ENCODE measurements around the gene ADIPOR2.
"Not testable (repeated sequence)": the region's sequence is repeated elsewhere in the genome, so short reads cannot be mapped to it uniquely, and the experiment has no call there.

ADIPOR2 gene

DNA sequence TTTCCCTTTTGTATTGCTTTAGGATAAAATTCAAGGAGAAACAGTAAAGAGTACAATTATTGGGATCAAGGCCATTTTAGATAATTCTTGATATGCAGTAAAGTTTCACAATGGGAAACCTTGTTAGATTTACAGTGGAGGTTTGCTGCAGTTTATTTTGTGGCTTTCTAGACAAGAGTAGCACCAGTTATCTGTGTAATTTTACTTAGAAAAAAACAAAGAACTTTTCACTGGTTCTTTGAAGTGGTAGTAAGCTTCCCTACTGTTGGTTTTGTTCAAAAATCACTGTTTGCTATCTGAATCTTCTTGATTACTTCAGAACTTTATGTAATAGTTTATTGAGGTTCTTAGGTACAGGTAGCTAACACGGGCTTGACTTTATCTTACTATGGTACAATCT lies 42.0 kb downstream of the ADIPOR2 start:
- no peak for DNase-seq (ENCODE audit: low read depth in 2 of 2)

GRCh38 chr12:1733712-1734111 lies 42.8 kb downstream of the ADIPOR2 start:
- not testable (repeated sequence) for DNase-seq (ENCODE audit: low read depth in 2 of 2)

DNA sequence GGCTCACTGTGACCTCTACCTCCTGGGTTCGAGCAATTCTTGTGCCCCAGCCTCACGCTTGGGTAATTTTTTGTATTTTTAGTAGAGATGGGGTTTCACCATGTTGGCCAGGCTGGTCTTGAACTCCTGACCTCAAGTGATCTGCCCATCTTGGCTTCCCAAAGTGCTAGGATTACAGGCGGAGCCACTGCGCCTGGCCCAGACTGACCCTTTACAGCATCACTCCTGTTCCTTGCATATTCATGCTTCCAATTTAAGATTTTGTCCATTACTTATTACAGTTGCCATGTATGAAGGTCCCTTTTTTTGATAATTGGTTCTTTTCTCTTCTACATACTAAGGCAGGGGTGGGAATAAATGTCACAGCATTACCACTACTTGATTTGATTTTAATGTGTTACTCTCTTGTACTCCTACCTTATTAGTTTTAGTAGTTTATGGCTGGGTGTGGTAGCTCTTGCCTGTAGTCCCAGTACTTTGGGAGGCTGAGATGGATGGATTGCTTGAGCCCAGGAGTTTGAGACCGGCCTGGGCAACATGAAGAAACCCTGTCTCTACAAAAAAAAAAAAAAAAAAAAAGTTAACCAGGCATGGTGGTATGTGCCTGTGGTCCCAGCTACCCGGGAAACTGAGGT lies 46.9 kb downstream of the ADIPOR2 start:
- DNase-seq (ENCODE audit: low read depth in 2 of 2) = no peak

DNA sequence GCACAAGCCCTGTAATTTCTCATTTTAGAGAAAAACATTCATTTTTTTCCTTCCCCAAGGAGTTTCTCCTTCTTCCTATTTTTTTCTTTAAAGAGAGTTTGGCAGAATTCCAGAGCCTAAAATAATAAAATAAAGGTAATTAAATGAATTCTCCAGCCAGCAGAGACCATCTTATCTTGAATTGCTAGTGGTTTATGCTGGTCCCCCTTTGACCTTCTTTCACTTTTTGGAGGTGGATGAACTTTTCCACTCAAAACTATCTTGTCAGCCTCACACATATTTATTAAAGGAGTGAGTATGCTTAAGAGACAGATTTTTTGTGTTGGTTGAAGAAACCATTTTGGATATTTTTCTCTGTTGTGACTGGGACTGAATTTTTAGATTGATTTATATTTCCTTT lies 47.6 kb downstream of the ADIPOR2 start:
- no peak for DNase-seq (ENCODE audit: low read depth in 2 of 2)

DNA sequence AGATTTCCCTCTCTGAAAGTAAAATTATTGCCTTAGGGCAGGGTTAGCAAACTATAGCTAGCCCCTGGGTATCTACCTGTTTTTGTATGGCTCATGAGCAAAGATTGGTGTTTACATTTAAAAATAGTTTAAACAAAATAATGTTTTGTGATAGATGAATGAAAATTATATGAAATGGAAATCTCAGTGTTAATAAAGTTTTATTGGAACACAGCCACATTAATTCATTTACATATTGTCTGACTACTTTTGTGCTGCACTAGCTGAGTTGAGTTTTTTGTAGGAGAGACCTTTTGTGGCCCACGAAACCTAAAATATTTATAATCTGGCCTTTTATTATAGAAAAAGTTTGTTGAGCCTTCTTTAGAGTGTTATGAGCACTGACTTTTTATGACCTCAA lies 48.5 kb downstream of the ADIPOR2 start:
- no peak for DNase-seq (ENCODE audit: low read depth in 2 of 2)

GRCh38 chr12:1740161-1740948 lies 49.5 kb downstream of the ADIPOR2 start:
- DNase-seq (ENCODE audit: low read depth in 2 of 2) = no peak

DNA sequence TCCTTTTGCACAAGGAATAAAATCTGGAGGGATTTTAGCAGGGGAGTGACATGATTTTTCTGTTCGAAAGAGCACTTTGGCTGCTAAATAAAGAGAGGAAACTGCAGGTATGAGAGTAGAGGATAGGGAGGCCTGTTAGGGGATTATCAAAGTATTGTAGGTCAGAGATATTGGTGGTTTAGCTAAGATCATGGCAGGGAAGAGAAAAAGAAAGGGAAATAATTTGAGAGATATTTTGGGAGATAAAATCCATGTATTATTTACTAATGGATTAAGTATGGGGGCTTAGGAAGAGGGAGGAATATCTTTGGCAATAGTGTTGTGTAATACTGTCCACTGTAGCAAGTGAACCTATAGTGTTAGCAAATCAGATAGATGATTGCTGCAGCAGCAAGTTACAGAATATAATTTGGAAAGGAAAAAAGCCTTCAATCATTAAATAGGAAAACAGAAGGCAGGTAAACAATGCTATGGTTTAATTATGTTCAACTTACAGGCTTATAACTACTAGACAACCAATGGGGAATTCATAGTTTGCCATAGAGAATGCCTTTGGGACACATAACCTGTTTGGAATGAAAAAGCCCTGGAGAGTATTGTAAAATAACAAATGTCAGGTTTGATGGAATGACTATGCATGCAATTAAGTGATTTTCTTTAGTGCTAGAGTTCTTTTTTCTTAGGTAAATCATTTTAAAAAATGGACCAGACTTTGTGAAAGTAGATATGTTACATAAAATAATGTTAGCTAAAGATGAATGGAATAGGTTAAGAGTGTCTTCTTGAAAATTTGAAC lies 50.5 kb downstream of the ADIPOR2 start:
- DNase-seq (ENCODE audit: low read depth in 2 of 2) = no peak

DNA sequence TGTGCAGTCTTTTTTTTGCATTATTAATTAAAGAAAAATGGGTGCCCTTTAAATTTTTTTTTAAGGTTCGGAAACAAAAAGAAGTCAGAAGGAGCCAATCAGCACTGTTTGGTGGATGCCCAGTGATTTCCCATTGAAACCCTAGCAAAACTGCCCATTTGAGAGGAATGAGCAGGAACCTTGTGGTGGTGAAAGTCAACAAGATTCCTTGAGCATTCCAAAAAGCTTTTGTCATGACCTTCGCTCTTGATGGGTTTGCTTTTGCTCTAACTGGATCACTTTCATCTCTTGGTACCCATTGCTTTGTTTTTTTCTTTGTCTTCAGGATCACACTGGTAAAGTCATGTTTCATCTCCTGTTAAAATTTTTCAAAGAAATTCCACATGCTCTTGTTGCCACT lies 54.1 kb downstream of the ADIPOR2 start:
- no peak for DNase-seq (ENCODE audit: low read depth in 2 of 2)

GRCh38 chr12:1747609-1748008 lies 56.7 kb downstream of the ADIPOR2 start:
- no peak for DNase-seq (ENCODE audit: low read depth in 2 of 2)

GRCh38 chr12:1749019-1749418 lies 58.1 kb downstream of the ADIPOR2 start:
- no peak for DNase-seq (ENCODE audit: low read depth in 2 of 2)

GRCh38 chr12:1750300-1750699 lies 59.4 kb downstream of the ADIPOR2 start:
- no peak for DNase-seq (ENCODE audit: low read depth in 2 of 2)

- DNase-seq (ENCODE audit: low read depth in 2 of 2) = no peak
Measured at GRCh38 chr12:1758376-1758775, 67.5 kb downstream of the ADIPOR2 start.

GRCh38 chr12:1758887-1759286 lies 68.0 kb downstream of the ADIPOR2 start:
- no peak for DNase-seq (ENCODE audit: low read depth in 2 of 2)

GRCh38 chr12:1760566-1761382 lies 69.9 kb downstream of the ADIPOR2 start:
- no peak for DNase-seq (ENCODE audit: low read depth in 2 of 2)

DNA sequence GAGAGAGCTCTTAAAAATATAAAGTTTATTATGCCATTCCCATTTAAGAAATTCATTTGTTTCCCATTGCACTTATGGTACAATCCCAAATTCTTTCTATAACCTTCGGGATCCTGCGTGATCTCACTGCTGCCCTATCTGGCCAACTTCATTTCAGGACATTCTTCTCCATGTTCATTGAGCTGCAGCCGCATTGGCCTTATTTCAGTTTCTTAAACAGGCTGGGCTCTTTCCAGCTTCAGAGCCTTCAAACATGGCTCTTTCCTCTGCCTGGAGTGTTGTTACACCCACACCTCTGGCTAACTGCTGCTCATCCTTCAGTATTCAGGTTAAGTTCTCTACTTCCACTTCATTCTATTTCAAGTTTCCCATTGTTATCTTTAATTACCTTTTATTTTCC lies 71.0 kb downstream of the ADIPOR2 start:
- no peak for DNase-seq (ENCODE audit: low read depth in 2 of 2)

DNA sequence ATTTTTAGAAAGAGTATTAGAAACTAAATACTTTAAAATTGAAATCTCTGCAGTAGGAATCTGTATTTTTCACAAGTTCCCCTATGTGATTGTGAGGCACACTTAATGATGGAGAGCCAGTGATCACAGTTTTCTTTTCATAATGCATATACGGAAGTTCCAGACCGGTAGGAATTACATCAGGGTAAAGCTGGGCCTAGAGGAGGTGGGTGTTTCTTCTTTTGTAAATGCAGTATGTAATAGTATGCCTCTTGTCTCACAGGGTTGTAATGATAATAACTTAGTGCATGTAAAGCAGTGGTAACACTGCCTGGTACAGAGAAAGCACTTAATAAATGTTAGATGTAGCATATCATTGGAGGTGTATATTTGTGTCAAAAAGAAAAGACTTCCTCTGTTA lies 72.3 kb downstream of the ADIPOR2 start:
- DNase-seq (ENCODE audit: low read depth in 2 of 2) = no peak

DNA sequence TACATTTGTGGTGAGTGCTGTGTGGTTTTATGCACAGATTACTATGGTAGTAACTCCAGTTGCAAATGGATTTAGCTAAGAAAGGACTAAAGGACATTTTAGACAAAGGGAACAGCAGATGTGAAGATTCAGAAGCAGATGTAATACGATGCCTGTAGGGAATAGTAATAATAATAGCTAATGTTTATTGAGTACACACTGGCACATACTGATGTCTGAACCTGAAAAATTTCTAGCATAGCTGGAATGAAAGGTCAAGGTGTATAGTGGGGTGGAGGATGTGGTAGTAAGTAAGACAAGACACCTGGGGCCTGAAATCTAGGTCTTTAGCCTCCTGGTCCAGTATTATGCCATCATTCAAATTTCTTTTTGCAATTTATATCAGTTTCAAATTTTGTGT lies 75.2 kb downstream of the ADIPOR2 start:
- DNase-seq (ENCODE audit: low read depth in 2 of 2) = no peak

DNA sequence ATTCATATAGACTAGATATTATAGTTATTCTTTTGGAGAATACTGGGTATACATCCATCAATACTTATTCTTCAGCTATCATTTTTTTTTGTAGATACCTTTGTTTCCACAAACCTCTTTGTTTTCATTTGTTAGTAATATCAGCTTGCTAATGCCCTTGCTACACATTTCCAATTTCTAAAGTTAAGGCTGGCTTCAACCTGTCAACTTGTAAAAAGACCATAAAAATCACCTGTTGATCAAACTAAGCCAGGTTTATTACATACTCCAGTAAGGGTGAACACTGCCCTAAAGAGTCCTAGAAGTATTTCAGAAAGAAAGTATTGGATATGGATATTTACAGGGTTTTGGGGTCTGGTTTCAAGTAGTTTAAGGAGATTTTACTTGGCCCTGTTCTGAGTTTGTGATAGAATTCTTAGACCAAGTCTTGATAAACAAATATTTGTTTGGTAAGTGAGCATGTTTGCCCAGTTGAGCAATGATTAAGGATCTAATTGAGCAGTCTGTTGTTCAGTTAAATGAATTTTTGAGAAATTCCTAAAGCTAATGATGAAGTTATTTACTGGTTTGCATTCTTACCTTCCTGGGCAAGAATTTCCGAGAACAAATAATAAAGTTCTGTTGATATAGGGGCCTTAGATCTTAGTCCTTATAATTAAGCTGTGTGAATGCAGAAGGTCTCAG lies 76.7 kb downstream of the ADIPOR2 start:
- DNase-seq (ENCODE audit: low read depth in 2 of 2) = no peak

DNA sequence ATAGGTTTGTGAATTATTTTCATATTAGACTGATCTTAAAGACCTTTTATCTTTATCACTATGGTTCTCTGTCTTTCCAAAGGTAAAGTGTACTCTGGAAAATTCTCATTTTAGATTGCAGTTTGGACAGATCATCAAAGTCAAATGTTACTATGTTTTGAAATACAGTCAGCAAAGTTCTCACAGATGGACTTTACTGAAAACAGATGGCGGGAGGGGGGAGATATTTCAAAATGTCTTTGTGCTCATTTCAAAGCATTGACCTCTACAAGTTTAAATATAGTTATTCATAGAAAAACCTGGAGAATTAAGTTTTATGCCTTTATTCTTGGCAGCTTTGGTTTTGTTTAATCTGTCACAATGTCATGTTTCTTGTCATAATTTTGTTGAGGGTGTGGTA lies 77.7 kb downstream of the ADIPOR2 start:
- DNase-seq (ENCODE audit: low read depth in 2 of 2) = no peak

GRCh38 chr12:1769809-1770494 lies 79.1 kb downstream of the ADIPOR2 start:
- DNase-seq (ENCODE audit: low read depth in 2 of 2) = no peak
